ENCODE results near the gene GRK3.
"Not testable (repeated sequence)": the region's sequence is repeated elsewhere in the genome, so short reads cannot be mapped to it uniquely, and the experiment has no call there.

The GRK3 gene

DNA sequence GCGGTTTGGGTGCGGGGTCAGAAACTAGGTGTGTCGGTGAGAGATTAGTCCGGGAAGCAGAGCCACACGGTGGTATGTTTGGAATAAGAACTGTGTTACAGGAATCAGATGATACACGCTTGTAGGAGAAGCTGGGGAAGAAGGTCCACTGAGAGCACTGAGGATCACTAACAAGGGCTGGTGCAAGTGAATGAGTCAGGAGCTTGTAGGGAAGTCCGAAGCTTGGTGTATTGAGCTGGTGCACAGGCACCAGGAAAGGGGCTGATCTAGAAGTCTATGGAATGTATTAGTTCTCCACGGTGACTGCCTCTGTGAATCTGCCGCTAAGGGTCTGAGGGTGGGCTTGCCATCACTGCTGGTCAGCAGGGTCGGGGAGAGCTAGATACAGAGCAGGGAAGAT lies 18.8 kb upstream of the GRK3 start:
- H3K4me3 ChIP-seq (ENCODE audit: low read depth, low read length) = no peak overlapping the region
- TF ChIP-seq, protein P1, sequence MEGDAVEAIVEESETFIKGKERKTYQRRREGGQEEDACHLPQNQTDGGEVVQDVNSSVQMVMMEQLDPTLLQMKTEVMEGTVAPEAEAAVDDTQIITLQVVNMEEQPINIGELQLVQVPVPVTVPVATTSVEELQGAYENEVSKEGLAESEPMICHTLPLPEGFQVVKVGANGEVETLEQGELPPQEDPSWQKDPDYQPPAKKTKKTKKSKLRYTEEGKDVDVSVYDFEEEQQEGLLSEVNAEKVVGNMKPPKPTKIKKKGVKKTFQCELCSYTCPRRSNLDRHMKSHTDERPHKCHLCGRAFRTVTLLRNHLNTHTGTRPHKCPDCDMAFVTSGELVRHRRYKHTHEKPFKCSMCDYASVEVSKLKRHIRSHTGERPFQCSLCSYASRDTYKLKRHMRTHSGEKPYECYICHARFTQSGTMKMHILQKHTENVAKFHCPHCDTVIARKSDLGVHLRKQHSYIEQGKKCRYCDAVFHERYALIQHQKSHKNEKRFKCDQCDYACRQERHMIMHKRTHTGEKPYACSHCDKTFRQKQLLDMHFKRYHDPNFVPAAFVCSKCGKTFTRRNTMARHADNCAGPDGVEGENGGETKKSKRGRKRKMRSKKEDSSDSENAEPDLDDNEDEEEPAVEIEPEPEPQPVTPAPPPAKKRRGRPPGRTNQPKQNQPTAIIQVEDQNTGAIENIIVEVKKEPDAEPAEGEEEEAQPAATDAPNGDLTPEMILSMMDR (IDR thresholded peaks at IDR 0.05; ENCODE audit: low read depth, low read length, missing control alignments) = no peak
- DNase-seq (ENCODE audit: low read depth) = no peak

DNA sequence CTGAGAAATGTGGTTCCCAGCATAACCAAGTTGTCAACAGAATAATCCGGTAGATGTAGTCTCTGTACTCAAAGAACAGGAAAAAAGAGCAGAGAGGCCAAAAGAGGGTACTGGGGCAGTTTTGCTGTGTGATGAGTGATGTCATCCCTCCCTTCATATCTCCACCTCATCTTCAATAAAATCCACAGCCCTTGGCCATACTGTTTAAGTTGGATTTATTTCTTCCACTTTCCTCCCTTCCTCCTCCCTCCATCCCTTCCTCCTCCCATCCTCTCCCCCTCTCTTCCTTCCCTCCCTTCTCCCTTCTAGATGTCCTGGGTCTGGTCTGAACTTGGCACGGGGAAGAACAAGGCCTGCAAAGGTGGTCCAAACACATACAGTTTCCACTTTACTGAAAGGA lies 18.2 kb upstream of the GRK3 start:
- DNase-seq (ENCODE audit: low read depth) = no peak

DNA sequence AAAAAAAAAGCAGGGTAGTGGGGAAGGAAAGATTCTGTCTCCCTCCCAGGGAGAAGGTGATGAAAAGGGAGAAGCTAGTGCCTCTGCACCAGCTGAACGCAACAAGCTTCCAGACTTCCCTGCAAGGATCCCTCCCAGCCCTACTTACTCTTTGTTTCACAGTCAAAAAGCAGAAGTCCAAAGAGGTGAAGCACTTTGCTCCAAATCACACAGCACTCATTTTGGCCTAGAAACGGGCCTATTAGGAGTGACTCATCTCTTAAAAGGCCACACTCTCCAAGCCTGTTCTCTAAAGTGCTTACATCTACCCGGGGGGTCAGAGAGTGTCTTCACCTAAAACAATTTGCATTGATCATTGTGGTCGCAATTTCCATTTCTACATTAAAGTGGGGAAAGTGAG lies 17.7 kb upstream of the GRK3 start:
- DNase-seq (ENCODE audit: low read depth) = no peak
- H3K4me3 ChIP-seq (ENCODE audit: low read depth, low read length) = no peak overlapping the region
- TF ChIP-seq, protein P1 (IDR thresholded peaks at IDR 0.05; ENCODE audit: low read depth, low read length, missing control alignments) = no peak

More for the DNA sequence above, 18.2 kb upstream of the GRK3 start:
- TF ChIP-seq, protein P1 (IDR thresholded peaks at IDR 0.05; ENCODE audit: low read depth, low read length, missing control alignments) = no peak
- H3K4me3 ChIP-seq (ENCODE audit: low read depth, low read length) = no peak overlapping the region

DNA sequence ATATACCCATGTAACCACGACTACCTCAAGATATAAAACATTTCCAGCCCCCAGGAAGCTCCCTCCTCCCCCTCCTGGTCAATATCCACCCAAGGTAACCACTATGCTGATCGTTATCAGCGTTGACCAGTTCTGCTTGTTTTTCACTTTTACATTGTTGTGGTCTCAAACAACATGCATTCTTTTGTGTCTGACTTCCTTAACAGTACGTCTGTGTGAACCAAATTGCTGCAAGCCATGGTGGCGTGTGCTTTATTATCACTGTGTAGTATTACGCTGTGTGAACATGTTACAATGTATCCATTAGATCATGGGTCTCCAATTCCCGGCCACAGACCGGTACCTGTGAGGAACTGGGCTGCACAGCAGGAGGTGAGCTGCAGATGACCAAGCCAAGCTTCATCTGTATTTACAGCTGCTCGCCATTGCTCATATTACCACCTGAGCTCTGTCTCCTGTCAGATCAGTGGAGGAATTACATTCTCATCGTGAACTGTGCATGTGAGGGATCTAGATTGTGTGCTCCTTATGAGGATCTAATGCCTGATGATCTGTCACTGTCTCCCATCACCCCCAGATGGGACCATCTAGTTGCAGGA lies 15.5 kb upstream of the GRK3 start:
- no peak overlapping the region for H3K4me3 ChIP-seq (ENCODE audit: low read depth, low read length)
- no peak for DNase-seq (ENCODE audit: low read depth)
- TF ChIP-seq, protein P1 (IDR thresholded peaks at IDR 0.05; ENCODE audit: low read depth, low read length, missing control alignments) = no peak

DNA sequence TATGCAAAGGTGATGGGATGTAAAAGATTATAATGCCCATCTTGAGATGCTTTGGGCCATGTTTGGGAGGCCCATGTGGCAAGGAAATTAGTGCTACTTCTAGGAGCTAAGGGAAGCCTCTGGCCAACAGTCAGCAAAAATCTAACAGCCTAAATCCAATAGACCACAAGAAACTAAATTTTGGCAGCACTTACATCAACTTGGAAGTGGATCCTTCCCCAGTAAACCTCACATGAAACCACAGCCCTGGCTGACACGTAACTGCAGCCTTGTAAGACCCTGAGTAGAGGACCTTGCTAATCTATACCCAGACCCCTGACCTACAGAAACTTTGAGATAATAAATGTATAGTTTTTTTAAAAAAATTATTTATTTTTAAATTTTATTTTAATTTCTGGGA lies 13.1 kb upstream of the GRK3 start:
- TF ChIP-seq, protein P1 (IDR thresholded peaks at IDR 0.05; ENCODE audit: low read depth, low read length, missing control alignments) = no peak
- no peak for DNase-seq (ENCODE audit: low read depth)
- no peak overlapping the region for H3K4me3 ChIP-seq (ENCODE audit: low read depth, low read length)

DNA sequence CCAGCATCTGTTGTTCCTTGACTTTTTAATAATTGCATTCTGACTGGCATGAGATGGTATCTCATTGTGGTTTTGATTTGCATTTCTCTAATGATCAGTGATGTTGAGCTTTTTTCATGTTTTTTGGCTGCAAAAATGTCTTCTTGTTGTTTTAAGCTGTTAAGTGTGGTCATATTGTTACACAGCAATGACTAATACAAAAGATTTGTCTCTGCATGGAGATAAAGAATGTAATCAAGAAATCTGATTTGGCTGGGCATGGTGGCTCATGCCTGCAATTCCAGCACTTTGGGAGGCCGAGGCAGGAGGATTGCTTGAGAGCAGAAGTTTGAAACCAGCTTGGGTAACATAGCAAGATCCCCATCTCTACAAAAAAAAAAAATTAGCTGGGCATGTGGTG lies 12.1 kb upstream of the GRK3 start:
- H3K4me3 ChIP-seq (ENCODE audit: low read depth, low read length); DNase-seq (ENCODE audit: low read depth): not testable (repeated sequence)

DNA sequence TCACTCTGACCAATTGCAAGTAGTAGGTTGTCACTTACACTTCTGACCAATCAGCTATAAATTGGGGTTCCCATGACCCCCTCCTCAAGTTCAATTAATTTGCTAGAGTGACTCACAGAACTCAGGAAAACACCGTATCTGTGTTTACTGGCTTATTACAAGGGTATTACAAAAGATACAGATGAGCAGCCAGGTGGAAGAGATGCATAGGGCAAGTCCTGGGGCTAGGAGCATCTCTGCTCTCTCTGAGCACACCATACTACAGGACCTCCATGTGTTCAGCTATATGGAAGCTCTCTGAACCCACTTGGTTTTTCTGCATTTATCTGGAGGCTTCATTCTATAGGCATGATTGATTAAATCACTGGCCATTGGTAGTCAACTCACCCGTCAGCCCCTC lies 11.3 kb upstream of the GRK3 start:
- TF ChIP-seq, protein P1 (IDR thresholded peaks at IDR 0.05; ENCODE audit: low read depth, low read length, missing control alignments) = no peak
- H3K4me3 ChIP-seq (ENCODE audit: low read depth, low read length) = no peak overlapping the region
- no peak for DNase-seq (ENCODE audit: low read depth)
